Endothelial cell of umbilical vein (primary cell): ENCODE data around the gene CAPN12. TPM values are rescaled to one million over a fixed set of nuclear protein-coding genes. Genes with fewer than 3 reads are reported as not detected.

Experiments
- BruUV-seq: library from RNA; stranded (reverse); fragments of 400-500 nt; replicated peaks from 2 replicates; lab custom pipeline; 2021; lab: Mats Ljungman, UMichigan
- CTCF ChIA-PET: fragments of 300-600, 350-600 bp; sonication (Branson Sonifier 250); formaldehyde crosslinking; loops from one replicate; lab custom pipeline; 2021; ENCODE audit warnings: antibody characterized with exemption, inconsistent platforms; lab: Charles Lee
- POLR2A ChIA-PET: fragments of 300-600, 350-600 bp; sonication (Branson Sonifier 250); formaldehyde crosslinking; loops from one replicate; lab custom pipeline; 2021; ENCODE audit warnings: antibody characterized with exemption, inconsistent platforms; lab: Charles Lee
- DNase-seq: peaks from one replicate; pipeline ENCODE4 v3.0.0-alpha.2; 2011; ENCODE audit warnings: low read depth, low spot score
- FAIRE-seq: peaks from 2 replicates; lab custom pipeline; 2011; peaks lifted over from hg19 to GRCh38; lab: Jason Lieb, UNC
- H2AFZ ChIP-seq: 2 replicates; pipeline ENCODE4 v1.6.0; 2012; ENCODE audit warnings: low read depth, low read length, control low read depth, inconsistent platforms
- H3K27ac ChIP-seq: 2 replicates; pipeline ENCODE4 v1.5.1; 2011; ENCODE audit warnings: low read depth, mild to moderate bottlenecking, control low read depth, low read length, moderate library complexity; ENCODE audit not compliant: insufficient read depth
- H3K27me3 ChIP-seq, 2 experiments: 2 replicates each; pipeline versions ENCODE4 v1.6.0 to v1.6.1; 2011; ENCODE audit warnings: low read length in 2 of 2, mixed read lengths in 1 of 2; ENCODE audit not compliant: control insufficient read depth in 2 of 2, insufficient read depth in 2 of 2
- H3K36me3 ChIP-seq, 2 experiments: 2 replicates in 1 of 2; 3 replicates in 1 of 2; pipeline ENCODE4 v1.5.1; 2011; ENCODE audit warnings: low read length in 2 of 2, mild to moderate bottlenecking in 1 of 2, moderate library complexity in 1 of 2; ENCODE audit not compliant: control insufficient read depth in 2 of 2, insufficient read depth in 2 of 2; ENCODE audit errors: extremely low read depth in 1 of 2
- H3K4me1 ChIP-seq: 3 replicates; pipeline ENCODE4 v1.5.1; 2011; ENCODE audit warnings: mild to moderate bottlenecking, low read length; ENCODE audit not compliant: control insufficient read depth, insufficient read depth; ENCODE audit errors: extremely low read depth
- H3K4me2 ChIP-seq: 2 replicates; pipeline ENCODE4 v1.6.1; 2011; ENCODE audit warnings: low read length, control low read depth, mixed read lengths; ENCODE audit not compliant: insufficient read depth
- H3K4me3 ChIP-seq, 3 experiments: fragments of 200-600 bp in 1 of 3; sonication (generic), shearing (Covaris generic) in 1 of 3; replicated peaks in 1 of 3; 2 replicates each; pipeline ENCODE4 v1.5.1; 2011 to 2016; ENCODE audit warnings: control low read depth in 3 of 3, low read length in 3 of 3, mild to moderate bottlenecking in 2 of 3, inconsistent platforms in 1 of 3, low read depth in 1 of 3, moderate library complexity in 1 of 3; ENCODE audit not compliant: insufficient read depth in 1 of 3
- H3K79me2 ChIP-seq: 2 replicates; pipeline ENCODE4 v1.6.0; 2012; ENCODE audit warnings: low read length, inconsistent platforms; ENCODE audit not compliant: control insufficient read depth, insufficient read depth
- H3K9ac ChIP-seq: replicated peaks from 2 replicates; pipeline ENCODE3; 2011; ENCODE audit warnings: low read length, control low read depth; ENCODE audit not compliant: insufficient read depth; ENCODE audit errors: extremely low read depth
- H3K9me1 ChIP-seq: replicated peaks from 3 replicates; pipeline ENCODE4 v1.6.0; 2011; ENCODE audit warnings: mild to moderate bottlenecking, low read length; ENCODE audit not compliant: control insufficient read depth, insufficient read depth; ENCODE audit errors: extremely low read depth
- H3K9me3 ChIP-seq: replicated peaks from 2 replicates; pipeline ENCODE4 v1.5.1; 2012; ENCODE audit warnings: low read length, inconsistent platforms; ENCODE audit not compliant: control insufficient read depth, insufficient read depth
- H4K20me1 ChIP-seq: replicated peaks from 2 replicates; pipeline ENCODE3; 2011; ENCODE audit warnings: mild to moderate bottlenecking, low read length; ENCODE audit not compliant: control insufficient read depth, insufficient read depth; ENCODE audit errors: extremely low read depth
- CTCF ChIP-seq, 2 donors: IDR thresholded peaks; 1 replicate in 1 of 2; 2 replicates in 1 of 2; pipeline ENCODE4 v1.5.1; 2011; ENCODE audit warnings: low read length in 2 of 2, mild to moderate bottlenecking in 2 of 2, moderate library complexity in 2 of 2, control low read depth in 1 of 2, inconsistent platforms in 1 of 2, low read depth in 1 of 2; ENCODE audit not compliant: insufficient read depth in 1 of 2; ENCODE audit errors: extremely low read depth in 1 of 2
- EZH2 ChIP-seq: IDR thresholded peaks from 2 replicates; pipeline ENCODE4 v1.6.1; 2012; ENCODE audit warnings: borderline replicate concordance, low read depth, mild to moderate bottlenecking, moderate library complexity, low read length, inconsistent platforms; ENCODE audit not compliant: severe bottlenecking
- FOS ChIP-seq: IDR thresholded peaks from 2 replicates; pipeline ENCODE4 v1.6.1; 2011; ENCODE audit warnings: mild to moderate bottlenecking, low read length, moderate library complexity, borderline replicate concordance; ENCODE audit not compliant: insufficient read depth
- GATA2 ChIP-seq: IDR thresholded peaks from 2 replicates; pipeline ENCODE4 v1.7.0; 2011; ENCODE audit warnings: low read depth, mild to moderate bottlenecking, moderate library complexity, mixed read lengths, low read length; ENCODE audit not compliant: insufficient read length, insufficient read depth
- JUN ChIP-seq: IDR thresholded peaks from 2 replicates; pipeline ENCODE4 v1.6.1; 2011; ENCODE audit warnings: borderline replicate concordance, low read depth; ENCODE audit not compliant: insufficient read length, insufficient read depth
- MAX ChIP-seq: IDR thresholded peaks from 2 replicates; pipeline ENCODE4 v1.6.1; 2011; ENCODE audit not compliant: insufficient read depth, insufficient read length
- MYC ChIP-seq: IDR thresholded peaks from one replicate; pipeline ENCODE4 v1.6.1; 2011; ENCODE audit warnings: mild to moderate bottlenecking, low read depth, low read length
- POLR2A ChIP-seq: IDR thresholded peaks from 2 replicates; pipeline ENCODE4 v1.6.1; 2012; ENCODE audit warnings: low read depth, mild to moderate bottlenecking, control low read depth, low read length
- POLR2AphosphoS5 ChIP-seq: IDR thresholded peaks from 2 replicates; pipeline ENCODE4 v1.6.1; 2012; ENCODE audit warnings: low read depth, mild to moderate bottlenecking, control low read depth, low read length, moderate library complexity; ENCODE audit not compliant: insufficient read depth
- dilution Hi-C: fragments of 300-500 bp; cut with MboI; formaldehyde crosslinking; loops from one replicate; pipeline ENCODE4 v1.15.0; 2019; ENCODE audit warnings: low sequenced_read_pairs; ENCODE audit not compliant: extremely low pct_ligation_motif_present
- intact Hi-C: fragments of 100-400 bp; cut with micrococcal nuclease; formaldehyde crosslinking; loops from one replicate; pipeline ENCODE4 v1.10.0; 2022
- polyA plus RNA-seq, 4 experiments: library from polyadenylated mRNA; depleted of rRNA in 3 of 4; stranded (reverse) in 3 of 4; unstranded in 1 of 4; fragments of >200 nt; gene quantifications; 2 replicates each; pipeline versions ENCODE4 v1.2.1 to v1.2.3, GENCODE V29; 2011 to 2012; ENCODE audit warnings: missing spikeins in 1 of 4
- total RNA-seq: library from RNA; stranded (reverse); gene quantifications from 2 replicates; pipeline ENCODE4 v1.2.3, GENCODE V29; 2021

The CAPN12 gene
- total and polyA plus RNA-seq, 2 donors (not counting 3 experiments of a cell fraction or from before 2014, with no cell fraction given), result 0.35 TPM; not detected in 1

DNA sequence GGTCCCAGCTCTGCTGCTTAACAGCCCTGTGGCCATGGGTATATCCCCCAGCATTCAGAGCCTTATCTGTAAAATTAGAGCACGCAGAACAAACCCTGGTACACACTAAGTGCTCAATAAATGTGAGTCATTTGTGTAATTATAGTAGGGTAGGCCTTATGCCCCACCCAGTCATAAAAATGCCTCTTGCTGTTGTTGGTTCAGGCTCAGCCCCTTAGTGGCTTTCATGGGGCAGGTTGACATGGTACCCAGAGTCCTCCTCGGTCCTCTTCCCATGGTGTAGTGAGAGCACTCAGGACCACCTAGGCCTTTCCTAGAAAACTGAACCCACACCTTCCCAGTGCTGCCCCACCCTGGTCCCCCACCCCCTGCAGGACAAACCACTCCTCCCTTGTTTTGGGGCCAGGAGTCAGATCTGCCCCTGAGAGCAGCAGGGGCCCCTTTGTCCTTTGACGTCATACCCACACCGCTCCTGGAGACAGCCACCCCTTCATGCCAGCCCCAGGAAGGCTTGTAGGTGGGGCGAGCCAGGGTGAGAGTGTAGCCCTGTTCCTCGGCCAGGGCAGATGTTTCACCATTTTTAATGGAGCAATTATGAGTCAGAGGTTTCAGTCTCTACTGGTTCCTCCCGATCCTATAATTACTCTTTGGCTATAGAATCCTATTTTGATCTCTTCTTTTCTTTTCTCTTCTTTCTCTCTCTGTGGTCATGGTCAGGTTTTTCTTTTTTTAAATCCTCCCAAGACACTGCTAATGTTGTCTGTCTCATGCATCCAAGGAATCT lies 60.0 kb downstream of the CAPN12 start:
- H3K9me3 ChIP-seq, result no peaks in the 10 kb centered on the region
- CTCF ChIA-PET, result interaction anchor here (0.8 to 2.0 kb wide), 7 partner anchors 13 to 50 kb away, joined by 3 to 10 read pairs (median 4); partner anchors contain the start of gene ACTN4
- peak overlapping the region; percentile 52 for H3K4me2 ChIP-seq
- no peak overlapping the region for H2AFZ ChIP-seq
- H3K4me3 ChIP-seq, result no peak overlapping the region
- dilution Hi-C loops, result no loop called here
- POLR2A ChIA-PET, result interaction anchor here (1.3 kb wide), 1 partner anchor 36 kb away, joined by 5 read pairs; no protein-coding TSS in a partner anchor
- peak overlapping the region; percentile 72 for H3K9ac ChIP-seq
- H4K20me1 ChIP-seq, result no peaks in the 10 kb centered on the region
- FAIRE-seq, result no peak
- peaks cover 85% of the 10 kb centered on the region for H3K79me2 ChIP-seq
- no peak for TF ChIP-seq MAX
- TF ChIP-seq FOS, result peak; percentile 51
- TF ChIP-seq EZH2, result no peak
- no peak for TF ChIP-seq JUN
- no peak for TF ChIP-seq POLR2A
- no peak for TF ChIP-seq GATA2
- TF ChIP-seq CTCF (IDR thresholded peaks at IDR 0.05; ENCODE audit: extremely low read depth in 1 of 2, insufficient read depth in 1 of 2, low read depth in 1 of 2, low read length in 2 of 2), result no peak
- no peak for TF ChIP-seq MYC
- TF ChIP-seq POLR2AphosphoS5, result peak; percentile 19
- H3K27ac ChIP-seq, result peak overlapping the region; percentile 90
- H3K36me3 ChIP-seq, result no peaks in the 10 kb centered on the region
- no peaks in the 10 kb centered on the region for H3K9me1 ChIP-seq
- BruUV-seq, result TSS peak; percentile 37
- intact Hi-C loops, result loop anchor here (1.0 to 2.0 kb wide), 2 partner anchors 8 to 25 kb away; no protein-coding TSS in a partner anchor
- H3K4me1 ChIP-seq, result peaks cover 61% of the 10 kb centered on the region
- no peaks in the 10 kb centered on the region for H3K27me3 ChIP-seq
- peak; percentile 59 for DNase-seq
